Psoas muscle (tissue), 8 donors: ENCODE data around the gene HACE1. TPM values are rescaled to one million over a fixed set of nuclear protein-coding genes. Genes with fewer than 3 reads are reported as not detected.

Experiments
- ATAC-seq, 4 donors: fragments of 200-7000 bp; cut with Tn5 transposase; one replicate each; pipeline ENCODE4 v1.9.1; 2020; ENCODE audit warnings: moderate library complexity in 3 of 4, mild to moderate bottlenecking in 2 of 4
- DNase-seq, 2 donors: peaks; one replicate each; pipeline ENCODE4 v3.0.0-alpha.2; 2020
- H3K27ac ChIP-seq: fragments of 200-600 bp; one replicate; pipeline ENCODE4 v1.8.0; 2022
- H3K27me3 ChIP-seq, 3 donors: fragments of 200-600 bp in 1 of 3; one replicate each; pipeline versions ENCODE4 v1.6.1 to v1.8.0; 2013 to 2022; ENCODE audit warnings: low read length in 2 of 3, mild to moderate bottlenecking in 2 of 3, moderate library complexity in 1 of 3; ENCODE audit not compliant: insufficient read depth in 3 of 3
- H3K36me3 ChIP-seq, 2 donors: fragments of 200-600 bp in 1 of 2; one replicate each; pipeline versions ENCODE4 v1.6.1 to v1.8.0; 2013 to 2022; ENCODE audit warnings: low read depth in 1 of 2, mild to moderate bottlenecking in 1 of 2, moderate library complexity in 1 of 2; ENCODE audit not compliant: insufficient read depth in 1 of 2
- H3K4me1 ChIP-seq: fragments of 200-600 bp; one replicate; pipeline ENCODE4 v1.8.0; 2022
- H3K4me3 ChIP-seq: fragments of 200-600 bp; one replicate; pipeline ENCODE4 v1.8.0; 2022; ENCODE audit warnings: mild to moderate bottlenecking
- H3K9me3 ChIP-seq: fragments of 200-600 bp; one replicate; pipeline ENCODE4 v1.8.0; 2022
- CTCF ChIP-seq: fragments of 200-600 bp; IDR thresholded peaks from one replicate; pipeline ENCODE4 v1.8.0; 2022; ENCODE audit warnings: antibody characterized with exemption
- WGBS, 3 donors: extraction: QIAGEN DNeasy Blood & Tissue Kit; methylation state at CpG; one replicate each; pipeline versions ENCODE4 v1.1.6 to v1.1.7; 2013; 5-methylcytosine and 5-hydroxymethylcytosine counted together
- intact Hi-C, 2 donors: fragments of 100-400 bp; cut with DNase I; formaldehyde crosslinking; loops; one replicate each; pipeline versions ENCODE4 v1.11.0 to v1.14.2; 2022
- polyA plus RNA-seq, 3 donors: library from polyadenylated mRNA; stranded (reverse); fragments of 200-250 nt; gene quantifications; one replicate each; pipeline ENCODE4 v1.2.3, GENCODE V29; 2013
- total RNA-seq, 4 donors: library from RNA; stranded (reverse); fragmentation: NEBNext Ultra II Directional in 2 of 4; extraction: Animal tissue kit (Norgen Biotek cat#: 25700) in 2 of 4; gene quantifications; one replicate each; pipeline versions ENCODE4 v1.2.1 to v1.2.4, GENCODE V29; 2021 to 2023
- donor health status: healthy with polysubstance abuse.
- donor health status: DM: no; HTN: no; CAD: no; lungs with moderate emphysema.
- donor health status: Bipolar disorder and iron deficiency.
- donor health status: healthy.
- donor health status: DM: yes; HTN: yes; CAD: no.
- donor health status: DM: no; HTN: no; CAD: no.
- donor health status: DM: no; HTN: no; CAD: no.
- donor health status: DM: yes; HTN: yes; CAD: no.

The HACE1 gene
- total and polyA plus RNA-seq, 7 donors = 2.5 to 4.8 (median 4.3) TPM

DNA sequence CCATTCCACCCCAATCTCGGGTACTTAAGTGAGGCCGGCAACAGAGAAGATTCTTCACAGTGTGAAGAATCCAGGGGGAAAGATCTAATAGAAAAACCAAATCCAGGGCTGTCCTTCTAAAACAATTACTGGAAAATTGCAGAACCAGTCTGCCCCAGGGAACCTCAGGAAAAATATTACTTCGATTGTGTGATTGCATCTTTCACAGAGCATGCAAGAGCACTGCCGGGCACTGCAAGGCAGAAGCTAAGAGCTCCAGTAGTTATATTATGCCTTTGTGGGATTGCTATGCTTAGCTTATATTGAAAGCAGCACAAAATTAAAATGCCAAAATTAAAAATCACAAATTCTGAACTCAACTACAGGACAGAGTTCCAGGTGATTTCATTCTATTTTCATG is 175.9 kb downstream of the HACE1 start:
- no peaks in the 10 kb centered on the region for H3K36me3 ChIP-seq
- no peak for DNase-seq
- ATAC-seq = no peak
- H3K4me1 ChIP-seq = no peaks in the 10 kb centered on the region
- H3K27me3 ChIP-seq = no peaks in the 10 kb centered on the region
- TF ChIP-seq CTCF = no peak
- no peak overlapping the region for H3K27ac ChIP-seq
- WGBS, 3 donors = 65 to 72% (median 71%) methylated on average over 4 of the region's 4 CpGs
- intact Hi-C loops = loop anchor here (5.0 to 10.0 kb wide), 2 partner anchors 81 to 88 kb away; no protein-coding TSS in a partner anchor
- H3K9me3 ChIP-seq = no peaks in the 10 kb centered on the region
- H3K4me3 ChIP-seq = no peak overlapping the region

- Histone ChIP-seq H3K36me3 (no peaks in the 10 kb centered on the region), H3K9me3 (peaks cover 2% of the 10 kb centered on the region), H3K4me3 (no peak overlapping the region), H3K27ac (no peak overlapping the region), H3K27me3 (no peaks in the 10 kb centered on the region), H3K4me1 (no peaks in the 10 kb centered on the region)
- no peak for ATAC-seq
- DNase-seq = peak; percentile 36 to 54
- peak; percentile 60 for TF ChIP-seq CTCF
- intact Hi-C loops = loop anchor here (5.0 to 10.0 kb wide), 2 partner anchors 82 to 89 kb away; no protein-coding TSS in a partner anchor
- WGBS, 3 donors = 57 to 62% (median 59%) methylated on average over 15 of the region's 15 CpGs
Observed at GRCh38 chr6:104682722-104683643, 176.7 kb downstream of the HACE1 start.

DNA sequence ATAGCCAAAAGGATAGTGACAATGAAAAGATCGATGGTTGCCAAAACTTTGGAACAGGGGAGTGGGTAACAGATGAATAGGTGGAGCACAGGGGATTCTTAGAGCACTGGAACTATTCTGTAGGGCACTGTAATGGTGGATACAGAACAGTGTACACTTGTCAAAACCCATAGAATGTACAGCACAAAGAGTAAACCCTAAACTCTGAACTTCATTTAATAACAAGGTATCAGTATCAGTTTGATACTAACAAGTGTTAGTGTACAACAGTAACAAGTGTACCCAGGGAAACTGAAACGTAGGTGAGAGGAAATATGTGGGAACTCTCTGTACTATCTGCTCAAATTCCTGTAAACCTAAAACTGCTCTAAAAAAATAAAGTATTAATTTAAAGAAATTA is 179.2 kb downstream of the HACE1 start:
- no peak for ATAC-seq
- intact Hi-C loops = loop anchor here (5.0 to 10.0 kb wide), 2 partner anchors 84 to 92 kb away; no protein-coding TSS in a partner anchor
- H3K4me3 ChIP-seq = no peak overlapping the region
- no peak for TF ChIP-seq CTCF
- no peak for DNase-seq
- H3K36me3 ChIP-seq = no peaks in the 10 kb centered on the region
- no peak overlapping the region for H3K27ac ChIP-seq
- H3K4me1 ChIP-seq = no peaks in the 10 kb centered on the region
- WGBS, 3 donors = 58 to 66% (median 63%) methylated on average over 2 of the region's 2 CpGs
- H3K9me3 ChIP-seq = peaks cover 8% of the 10 kb centered on the region
- H3K27me3 ChIP-seq = no peaks in the 10 kb centered on the region

DNA sequence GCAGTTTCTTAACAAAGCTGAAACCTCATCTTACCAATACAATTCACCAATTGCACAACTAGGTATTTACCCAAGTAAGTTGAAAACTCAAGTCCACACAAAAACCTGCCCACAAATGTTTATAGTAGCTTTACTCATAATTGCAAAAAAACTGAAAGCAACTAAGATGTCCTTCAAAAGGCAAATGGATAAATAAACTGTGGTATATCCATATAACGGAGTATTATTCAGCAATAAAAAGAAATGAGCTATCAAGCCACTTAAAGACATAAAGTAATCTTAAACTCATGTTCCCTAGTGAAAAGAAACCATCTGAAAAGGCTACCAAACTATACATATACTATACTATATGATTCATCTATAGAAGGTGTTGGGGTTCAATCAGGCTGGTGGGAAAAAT is 179.7 kb downstream of the HACE1 start:
- peaks cover 8% of the 10 kb centered on the region for H3K9me3 ChIP-seq
- intact Hi-C loops = loop anchor here (5.0 to 10.0 kb wide), 2 partner anchors 85 to 92 kb away; no protein-coding TSS in a partner anchor
- no peaks in the 10 kb centered on the region for H3K36me3 ChIP-seq
- H3K4me3 ChIP-seq = no peak overlapping the region
- no peak for TF ChIP-seq CTCF
- H3K27ac ChIP-seq = no peak overlapping the region
- ATAC-seq = no peak
- WGBS, 3 donors = 44 to 91% (median 84%) methylated on average over 1 of the region's 1 CpG
- no peak for DNase-seq
- H3K4me1 ChIP-seq = no peaks in the 10 kb centered on the region
- no peaks in the 10 kb centered on the region for H3K27me3 ChIP-seq

Other genes starting within 250 kb of the HACE1 start
- not detected for gene LIN28B, start 97.2 kb upstream of the HACE1 start, total RNA-seq
- gene LIN28B, start 97.2 kb upstream of the HACE1 start, polyA plus RNA-seq = not detected